GM19035 (cell line): Measurements from ENCODE around the gene ACTL6A.
A peak's percentile ranks its signal among the peaks of the same experiment; 100 is the strongest.

Experiments used
- ATAC-seq: cut with Tn5 transposase; IDR thresholded peaks from one replicate; pipeline ENCODE4 v1.9.1; 2021; ENCODE audit not compliant: unreplicated experiment

Gene ACTL6A

DNA sequence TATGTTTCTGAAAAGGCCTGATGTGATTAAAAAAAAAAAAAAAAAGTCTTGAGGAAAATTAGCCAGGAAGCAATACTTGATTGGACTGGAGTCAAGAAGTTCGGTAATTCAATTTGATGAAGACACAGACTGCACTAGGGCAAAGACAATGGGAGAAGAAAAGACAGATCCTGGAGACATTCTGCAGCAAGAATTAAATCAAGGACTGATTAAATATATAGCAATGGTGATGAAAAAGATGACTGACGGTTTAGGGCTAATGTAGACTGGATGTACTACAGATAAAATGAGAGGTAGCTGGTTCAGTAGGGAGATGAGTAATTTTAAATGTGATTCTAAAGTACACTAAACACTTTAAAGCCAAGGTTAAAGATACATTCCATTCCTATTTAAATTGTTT, 27.9 kb downstream of the ACTL6A start:
- no peak for ATAC-seq

GRCh38 chr3:179591313-179591712, 28.6 kb downstream of the ACTL6A start:
- ATAC-seq: no peak

DNA sequence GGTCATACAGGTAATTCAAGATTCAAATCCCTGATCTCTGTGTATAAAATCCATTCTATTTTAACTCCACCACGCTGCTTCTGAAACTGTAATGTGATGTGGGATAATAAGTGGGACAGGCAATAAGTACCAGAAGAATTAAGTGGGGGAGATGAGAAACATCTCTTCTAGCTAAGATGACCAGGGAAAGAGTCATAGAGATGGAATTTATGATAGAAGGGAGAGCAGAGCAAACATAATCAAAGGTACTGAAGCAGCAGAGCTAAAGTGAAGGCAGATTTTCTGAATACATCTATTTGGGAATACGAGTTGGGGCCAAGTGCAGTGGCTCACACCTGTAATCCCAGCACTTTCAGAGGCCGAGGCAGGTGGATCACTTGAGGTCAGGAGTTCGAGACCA, 36.8 kb downstream of the ACTL6A start:
- ATAC-seq: no peak

- no peak for ATAC-seq
These were observed 40.6 kb downstream of the ACTL6A start for GRCh38 chr3:179603321-179603720.

DNA sequence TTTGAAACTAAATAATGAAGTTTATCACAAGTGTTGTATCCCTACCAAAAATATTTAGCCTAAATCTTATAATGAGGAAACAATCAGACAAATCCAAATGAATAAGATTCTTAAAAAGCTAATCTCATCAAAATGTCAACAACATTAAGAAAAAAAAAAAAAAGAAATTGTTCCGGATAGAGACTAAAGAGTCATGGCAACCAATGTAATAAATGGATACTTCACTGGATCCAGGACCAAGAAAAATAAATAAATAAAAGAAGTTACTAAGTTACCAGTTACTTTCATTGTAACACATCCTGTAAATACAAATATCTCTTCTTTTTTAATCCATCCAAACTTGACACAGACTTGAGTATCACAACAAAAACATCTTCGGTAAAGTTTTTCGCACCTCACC, 41.1 kb downstream of the ACTL6A start:
- no peak for ATAC-seq

- peak; percentile 97 for ATAC-seq
These were observed 41.8 kb downstream of the ACTL6A start, which contains the start of the genes MRPL47 and NDUFB5 for GRCh38 chr3:179604321-179605078. TSS of gene MRPL47 (minus strand) at chr3:179604638. CDS start at chr3:179604624, 14 bp downstream. TSS of gene NDUFB5 (plus strand) at chr3:179604794. CDS start at chr3:179604816, 22 bp downstream.

DNA sequence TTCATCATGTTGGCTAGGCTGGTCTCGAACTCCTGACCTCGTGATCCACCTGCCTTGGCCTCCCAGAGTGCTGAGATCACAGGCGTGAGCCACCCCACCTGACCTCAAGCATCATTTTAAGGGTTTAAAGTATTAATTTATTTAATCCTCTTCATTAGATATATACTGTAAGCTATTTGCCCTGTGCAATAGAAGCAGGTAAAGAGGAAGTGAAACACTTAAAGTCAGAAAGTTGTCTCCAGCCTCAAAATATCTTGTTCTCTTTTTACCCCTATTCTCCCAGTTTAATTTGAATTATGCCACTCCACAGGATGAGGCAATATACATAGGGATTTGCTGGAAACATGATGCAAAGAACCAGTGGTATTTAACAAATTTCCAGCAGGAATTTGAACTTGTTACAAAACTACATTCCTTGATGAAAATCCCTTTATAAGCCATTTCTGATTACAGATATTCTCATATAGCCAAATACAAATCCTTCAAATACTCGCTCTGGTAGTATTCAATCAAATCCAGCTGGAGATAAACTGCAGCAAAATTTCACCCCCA, 43.9 kb downstream of the ACTL6A start:
- ATAC-seq: no peak

GRCh38 chr3:179608931-179609720, 46.4 kb downstream of the ACTL6A start:
- peak; percentile 51 for ATAC-seq

DNA sequence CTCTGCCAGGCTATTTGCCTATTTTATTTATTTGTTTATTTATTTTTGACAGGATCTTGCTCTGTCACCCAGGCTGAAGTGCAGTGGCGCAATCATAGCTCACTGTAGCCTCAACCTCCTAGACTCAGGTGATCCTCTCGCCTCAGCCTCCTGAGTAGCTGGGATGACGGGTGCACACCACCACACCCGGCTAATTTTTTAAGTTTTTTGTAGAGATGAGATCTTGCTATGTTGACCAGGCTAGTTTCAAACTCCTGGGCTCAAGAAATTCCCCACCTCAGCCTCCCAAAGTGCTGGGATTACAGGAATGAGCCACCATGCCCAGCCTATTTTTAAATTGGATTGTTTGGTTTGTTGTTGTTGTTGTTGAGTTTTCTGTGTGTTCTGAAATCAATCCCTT, 47.3 kb downstream of the ACTL6A start:
- ATAC-seq: no peak

DNA sequence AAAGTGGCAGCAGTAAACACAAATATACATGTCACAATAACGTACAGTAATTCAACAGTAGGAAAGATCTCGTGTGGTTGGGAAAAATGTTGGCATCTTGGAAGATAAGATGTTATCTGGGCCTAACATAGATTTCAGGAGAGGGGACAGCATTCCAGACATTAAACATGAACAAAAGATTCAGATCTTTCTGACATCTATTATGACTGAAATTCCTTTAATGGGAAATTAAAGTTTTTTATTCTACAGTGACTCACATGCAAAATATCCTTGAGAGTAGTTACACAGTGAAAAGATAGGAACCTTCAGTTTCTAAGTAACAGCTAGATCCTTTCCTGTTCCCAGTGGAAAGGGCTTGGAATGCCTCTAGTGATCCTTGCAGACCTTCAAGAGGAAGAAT, 51.1 kb downstream of the ACTL6A start:
- ATAC-seq: no peak

DNA sequence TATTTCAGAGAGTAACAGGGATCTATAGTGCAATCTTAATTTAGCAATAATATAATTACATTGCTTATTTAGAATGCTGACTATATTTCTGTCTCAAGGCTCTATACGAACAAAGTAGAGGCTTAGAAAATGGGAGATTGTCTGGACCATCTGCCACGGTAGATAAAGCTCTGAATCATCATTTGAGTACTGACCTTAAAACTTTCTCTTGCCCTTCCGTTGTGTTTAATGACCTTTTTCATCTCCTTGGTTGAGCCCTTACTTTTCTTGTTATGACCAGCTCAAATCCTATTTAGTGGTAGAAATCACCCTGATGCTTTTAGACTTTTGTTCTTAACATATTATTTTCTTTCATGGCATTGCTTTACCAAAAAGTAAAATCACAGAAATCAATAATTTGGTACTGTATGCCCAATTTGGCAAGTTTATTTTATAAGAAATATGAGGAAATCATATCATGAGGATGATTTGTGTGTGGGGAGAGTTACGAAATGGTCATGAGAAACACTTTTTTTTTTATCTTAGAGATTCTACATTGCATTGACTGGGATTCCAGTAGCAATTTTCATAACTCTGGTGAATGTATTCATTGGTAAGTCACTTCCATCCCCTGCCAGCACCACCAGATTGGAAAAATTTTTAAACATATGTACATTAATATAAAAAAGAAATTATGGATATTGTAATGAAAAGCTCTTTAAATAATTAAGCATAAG, 52.9 kb downstream of the ACTL6A start:
- no peak for ATAC-seq

GRCh38 chr3:179622023-179622422, 59.3 kb downstream of the ACTL6A start:
- ATAC-seq: no peak

- no peak for ATAC-seq
These were observed 61.7 kb downstream of the ACTL6A start for GRCh38 chr3:179624451-179624850.

GRCh38 chr3:179630753-179631451, 68.2 kb downstream of the ACTL6A start:
- ATAC-seq: no peak
